Measurements from ENCODE around the gene PLA2G12A. TPM values are rescaled to one million over a fixed set of nuclear protein-coding genes. Genes with fewer than 3 reads are reported as not detected.

The PLA2G12A gene
- 10.7 and 50.7 TPM in 2 replicates for total RNA-seq

DNA sequence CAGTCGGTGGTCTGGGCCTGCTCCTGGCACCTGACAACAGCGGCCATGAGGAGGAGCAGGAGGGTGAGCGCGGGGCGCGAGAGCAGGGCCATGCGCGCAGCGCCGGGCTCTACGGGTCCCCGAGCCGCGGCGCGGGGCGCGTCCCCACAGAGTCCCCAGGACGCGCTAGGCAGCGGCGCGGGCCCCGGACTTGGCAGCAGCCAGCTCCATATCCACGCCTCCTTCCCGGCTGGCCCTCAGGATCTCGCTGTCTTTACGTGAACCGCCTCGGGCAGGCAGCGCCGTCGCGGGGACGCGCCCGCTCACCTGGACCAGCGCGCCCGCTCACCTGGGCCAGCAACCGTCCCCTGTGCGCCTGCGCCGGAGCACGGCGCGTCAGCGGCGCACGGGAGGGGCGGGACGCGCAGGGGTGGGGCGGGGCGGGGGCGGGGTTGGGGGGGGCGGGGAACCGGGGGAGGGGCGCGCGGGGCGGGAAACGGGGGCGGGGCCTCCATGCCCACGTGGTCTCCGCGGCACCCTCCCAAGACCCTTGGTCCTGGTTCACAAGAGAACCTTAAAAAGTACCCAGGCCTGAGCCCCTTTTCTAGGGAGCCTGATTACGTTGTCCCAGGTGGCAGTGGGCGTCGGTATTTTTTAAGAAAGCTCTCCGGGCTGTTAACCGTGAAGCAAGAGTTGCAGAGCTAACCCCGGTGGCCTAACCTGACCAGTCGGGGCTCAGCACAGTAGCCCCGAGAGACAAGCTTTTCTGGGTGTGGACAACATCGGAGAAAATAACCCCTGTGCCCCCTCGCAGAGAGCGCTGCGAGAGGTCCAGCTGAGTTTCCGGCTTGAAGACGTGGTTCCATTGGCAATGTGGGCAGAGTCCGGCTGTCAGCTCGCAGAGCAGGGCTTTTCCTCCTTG, at the start of gene PLA2G12A:
PLA2G12A (minus strand) TSS at position 353 of the 901 bp plus-strand sequence; CDS start at position 92, 261 bp downstream.

GRCh38 chr4:109702950-109703663, 26.8 kb downstream of the PLA2G12A start, which contains the start of gene CASP6:
CASP6 (minus strand) TSS chr4:109703445; CDS start chr4:109703395, 50 bp downstream.

Small RNA genes lying within 50 kb of the gene (small RNA-seq; reads per million reads assigned to genes)
- gene HIGD1AP14 (ENCODE audit: low replicate concordance), result not detected

Other genes starting within 250 kb of the PLA2G12A start
- 9.0 and 15.5 TPM in 2 replicates for gene MCUB, start 169.8 kb downstream of the PLA2G12A start, total RNA-seq
- 7.4 and 23.5 TPM in 2 replicates for gene CASP6, start 26.6 kb downstream of the PLA2G12A start, total RNA-seq
- gene CFI, start 71.9 kb upstream of the PLA2G12A start, total RNA-seq, result 0.57 and 2.2 TPM in 2 replicates
- 4.3 and 5.5 TPM in 2 replicates for gene GAR1, start 85.7 kb upstream of the PLA2G12A start, total RNA-seq
- 0.14 TPM in 1 of 2 replicates, not detected in the other for gene RRH, start 97.9 kb upstream of the PLA2G12A start, total RNA-seq
- under 0.01 TPM in 1 of 2 replicates, not detected in the other for gene LRIT3, start 118.0 kb upstream of the PLA2G12A start, total RNA-seq
- 0.22 and 1.6 TPM in 2 replicates for gene EGF, start 182.8 kb upstream of the PLA2G12A start, total RNA-seq

Data from placental pericyte (primary cell).